Mesendoderm (in vitro differentiated cells): Measurements from ENCODE around the gene XYLT2.

Experiments used
- DNase-seq: peaks from one replicate; pipeline ENCODE4 v3.0.0; 2013
- H2AK5ac ChIP-seq: 2 replicates; pipeline ENCODE4 v1.6.1; 2013; ENCODE audit warnings: low read length, inconsistent platforms
- H2BK120ac ChIP-seq: 2 replicates; pipeline ENCODE4 v1.6.1; 2013; ENCODE audit warnings: low read depth, mild to moderate bottlenecking, low read length, moderate library complexity, mixed read lengths
- H2BK15ac ChIP-seq: replicated peaks from 2 replicates; pipeline ENCODE4 v1.6.1; 2013; ENCODE audit warnings: low read depth, mild to moderate bottlenecking, moderate library complexity
- H2BK5ac ChIP-seq: 2 replicates; pipeline ENCODE4 v1.6.1; 2013; ENCODE audit warnings: low read length, inconsistent platforms
- H3K18ac ChIP-seq: 2 replicates; pipeline ENCODE4 v1.6.1; 2013; ENCODE audit warnings: mild to moderate bottlenecking, low read length, mixed read lengths
- H3K23ac ChIP-seq: one replicate; pipeline ENCODE4 v1.6.1; 2013; ENCODE audit warnings: low read length
- H3K27ac ChIP-seq: 2 replicates; pipeline ENCODE4 v1.5.1; 2013; ENCODE audit warnings: low read depth, mild to moderate bottlenecking, inconsistent platforms, low read length, moderate library complexity
- H3K27me3 ChIP-seq: 2 replicates; pipeline ENCODE4 v1.6.1; 2013; ENCODE audit warnings: low read length, control low read depth, mild to moderate bottlenecking, inconsistent platforms; ENCODE audit not compliant: insufficient read depth, poor library complexity
- H3K36me3 ChIP-seq: 2 replicates; pipeline ENCODE4 v1.6.1; 2013; ENCODE audit warnings: low read length, inconsistent platforms; ENCODE audit not compliant: control insufficient read depth, insufficient read depth
- H3K4ac ChIP-seq: one replicate; pipeline ENCODE4 v1.6.1; 2013; ENCODE audit warnings: low read depth, mild to moderate bottlenecking, low read length, moderate library complexity
- H3K4me1 ChIP-seq: 2 replicates; pipeline ENCODE4 v1.6.1; 2013; ENCODE audit warnings: low read depth, low read length, inconsistent platforms; ENCODE audit not compliant: control insufficient read depth
- H3K4me2 ChIP-seq: 2 replicates; pipeline ENCODE4 v1.6.1; 2013; ENCODE audit warnings: low read length
- H3K4me3 ChIP-seq: 2 replicates; pipeline ENCODE4 v1.5.1; 2013; ENCODE audit warnings: mild to moderate bottlenecking, low read length
- H3K56ac ChIP-seq: one replicate; pipeline ENCODE4 v1.6.1; 2013; ENCODE audit warnings: low read length
- H3K79me1 ChIP-seq: 2 replicates; pipeline ENCODE4 v1.6.1; 2013; ENCODE audit warnings: low read length, inconsistent platforms
- H3K79me2 ChIP-seq: 2 replicates; pipeline ENCODE4 v1.6.1; 2013; ENCODE audit warnings: mild to moderate bottlenecking, low read length; ENCODE audit not compliant: control insufficient read depth, insufficient read depth
- H3K9ac ChIP-seq: 2 replicates; pipeline ENCODE4 v1.6.1; 2013; ENCODE audit warnings: low read length, inconsistent platforms
- H4K5ac ChIP-seq: one replicate; pipeline ENCODE4 v1.6.1; 2013; ENCODE audit warnings: low read length
- H4K8ac ChIP-seq: one replicate; pipeline ENCODE4 v1.6.1; 2013; ENCODE audit warnings: low read depth, mild to moderate bottlenecking, control low read depth, low read length, moderate library complexity
- WGBS: extraction: QIAGEN DNeasy Blood & Tissue Kit; methylation state at CpG from one replicate; pipeline ENCODE4 v1.1.7; 2013; ENCODE audit warnings: low lambda C conversion rate, missing lambda C conversion rate; ENCODE audit not compliant: insufficient coverage; ENCODE audit errors: extremely low coverage; 5-methylcytosine and 5-hydroxymethylcytosine counted together

XYLT2 gene

GRCh38 chr17:50363217-50364060 is 17.5 kb downstream of the XYLT2 start:
- H4K5ac ChIP-seq: no peak overlapping the region
- no peak overlapping the region for H3K4me3 ChIP-seq

GRCh38 chr17:50364061-50364458 is 18.1 kb downstream of the XYLT2 start:
- WGBS: no CpG with 5 or more reads among the region's 4 CpGs
- H3K27me3 ChIP-seq: no peaks in the 10 kb centered on the region
- DNase-seq: no peak
- no peak overlapping the region for H3K4me3 ChIP-seq
- peaks cover 1% of the 10 kb centered on the region for H3K36me3 ChIP-seq
- H3K9ac ChIP-seq: no peak overlapping the region
- no peak overlapping the region for H3K4ac ChIP-seq
- no peak overlapping the region for H3K23ac ChIP-seq
- no peaks in the 10 kb centered on the region for H3K4me1 ChIP-seq
- H4K5ac ChIP-seq: no peak overlapping the region
- no peaks in the 10 kb centered on the region for H3K79me1 ChIP-seq
- no peak overlapping the region for H4K8ac ChIP-seq
- H2BK5ac ChIP-seq: no peak overlapping the region
- no peaks in the 10 kb centered on the region for H3K79me2 ChIP-seq
- H3K27ac ChIP-seq: no peak overlapping the region
- H2BK120ac ChIP-seq: no peak overlapping the region
- H3K56ac ChIP-seq: no peak overlapping the region
- no peak overlapping the region for H2AK5ac ChIP-seq
- H2BK15ac ChIP-seq: no peak overlapping the region
- H3K18ac ChIP-seq: no peak overlapping the region
- H3K4me2 ChIP-seq: no peak overlapping the region

More at GRCh38 chr17:50363217-50364060, 17.5 kb downstream of the XYLT2 start:
- H3K36me3 ChIP-seq: peaks cover 3% of the 10 kb centered on the region
- no peak overlapping the region for H3K9ac ChIP-seq
- no peak overlapping the region for H2AK5ac ChIP-seq
- H4K8ac ChIP-seq: no peak overlapping the region
- no peak overlapping the region for H2BK15ac ChIP-seq
- no peak overlapping the region for H3K4me2 ChIP-seq
- H3K27ac ChIP-seq: no peak overlapping the region
- no peaks in the 10 kb centered on the region for H3K4me1 ChIP-seq
- no CpG with 5 or more reads among the region's 8 CpGs for WGBS
- no peak overlapping the region for H2BK120ac ChIP-seq
- DNase-seq: peak; percentile 97
- no peaks in the 10 kb centered on the region for H3K79me1 ChIP-seq
- H3K23ac ChIP-seq: no peak overlapping the region
- no peak overlapping the region for H3K56ac ChIP-seq
- no peak overlapping the region for H3K4ac ChIP-seq
- no peak overlapping the region for H3K18ac ChIP-seq
- no peaks in the 10 kb centered on the region for H3K27me3 ChIP-seq
- no peaks in the 10 kb centered on the region for H3K79me2 ChIP-seq
- no peak overlapping the region for H2BK5ac ChIP-seq

GRCh38 chr17:50364715-50365114 is 18.8 kb downstream of the XYLT2 start:
- no peak overlapping the region for H3K9ac ChIP-seq
- H3K4me1 ChIP-seq: no peaks in the 10 kb centered on the region
- H2BK5ac ChIP-seq: no peak overlapping the region
- peaks cover 3% of the 10 kb centered on the region for H3K36me3 ChIP-seq
- H3K23ac ChIP-seq: no peak overlapping the region
- peak; percentile 89 for DNase-seq
- H4K5ac ChIP-seq: no peak overlapping the region
- H3K56ac ChIP-seq: no peak overlapping the region
- H3K79me1 ChIP-seq: no peaks in the 10 kb centered on the region
- no peak overlapping the region for H3K4ac ChIP-seq
- H3K18ac ChIP-seq: no peak overlapping the region
- no peak overlapping the region for H2BK15ac ChIP-seq
- no peak overlapping the region for H3K4me3 ChIP-seq
- H4K8ac ChIP-seq: no peak overlapping the region
- H3K79me2 ChIP-seq: no peaks in the 10 kb centered on the region
- no peak overlapping the region for H3K27ac ChIP-seq
- H3K4me2 ChIP-seq: no peak overlapping the region
- H3K27me3 ChIP-seq: no peaks in the 10 kb centered on the region
- H2BK120ac ChIP-seq: no peak overlapping the region
- WGBS: no CpG with 5 or more reads among the region's 9 CpGs
- no peak overlapping the region for H2AK5ac ChIP-seq

- no peak overlapping the region for H2BK15ac ChIP-seq
- peaks cover 7% of the 10 kb centered on the region for H3K36me3 ChIP-seq
- no CpG with 5 or more reads among the region's 2 CpGs for WGBS
- H2BK120ac ChIP-seq: no peak overlapping the region
- H4K5ac ChIP-seq: no peak overlapping the region
- H2BK5ac ChIP-seq: no peak overlapping the region
- no peak overlapping the region for H3K4me3 ChIP-seq
- H3K27me3 ChIP-seq: no peaks in the 10 kb centered on the region
- no peak overlapping the region for H3K18ac ChIP-seq
- H3K23ac ChIP-seq: no peak overlapping the region
- no peaks in the 10 kb centered on the region for H3K79me2 ChIP-seq
- H3K4me2 ChIP-seq: no peak overlapping the region
- no peak overlapping the region for H3K56ac ChIP-seq
- no peak overlapping the region for H4K8ac ChIP-seq
- no peak overlapping the region for H3K4ac ChIP-seq
- no peak for DNase-seq
- H3K79me1 ChIP-seq: no peaks in the 10 kb centered on the region
- H2AK5ac ChIP-seq: no peak overlapping the region
- no peak overlapping the region for H3K9ac ChIP-seq
- no peaks in the 10 kb centered on the region for H3K4me1 ChIP-seq
- H3K27ac ChIP-seq: no peak overlapping the region
Observed at GRCh38 chr17:50365165-50365564, 19.2 kb downstream of the XYLT2 start.

GRCh38 chr17:50365649-50366393 is 19.9 kb downstream of the XYLT2 start:
- no peaks in the 10 kb centered on the region for H3K79me2 ChIP-seq
- no peak overlapping the region for H3K4ac ChIP-seq
- H4K5ac ChIP-seq: no peak overlapping the region
- peaks cover 4% of the 10 kb centered on the region for H3K79me1 ChIP-seq
- no peak overlapping the region for H2BK120ac ChIP-seq
- H3K27me3 ChIP-seq: no peaks in the 10 kb centered on the region
- no CpG with 5 or more reads among the region's 14 CpGs for WGBS
- no peak overlapping the region for H2AK5ac ChIP-seq
- H3K4me1 ChIP-seq: no peaks in the 10 kb centered on the region
- no peak overlapping the region for H3K9ac ChIP-seq
- no peak overlapping the region for H2BK5ac ChIP-seq
- H3K56ac ChIP-seq: no peak overlapping the region
- no peak for DNase-seq
- H4K8ac ChIP-seq: no peak overlapping the region
- H3K4me2 ChIP-seq: no peak overlapping the region
- H2BK15ac ChIP-seq: no peak overlapping the region
- no peak overlapping the region for H3K23ac ChIP-seq
- no peak overlapping the region for H3K18ac ChIP-seq
- H3K4me3 ChIP-seq: no peak overlapping the region
- no peak overlapping the region for H3K27ac ChIP-seq
- H3K36me3 ChIP-seq: peaks cover 11% of the 10 kb centered on the region
